HAP-1 (cell line): ENCODE results near the gene OR6B1.
"Not testable (repeated sequence)": the region's sequence is repeated elsewhere in the genome, so short reads cannot be mapped to it uniquely, and the experiment has no call there.

Source experiments
- DNase-seq, 2 experiments: peaks; one replicate each; pipeline ENCODE4 v3.0.0-alpha.2; 2016 to 2020; ENCODE audit warnings: low spot score in 2 of 2
- H3K27me3 ChIP-seq: fragments of 250-450 bp; sonication (Bioruptor Pico); 2 replicates; pipeline ENCODE4 v1.5.1; 2020; ENCODE audit warnings: low read depth, mild to moderate bottlenecking, moderate library complexity
- H3K36me3 ChIP-seq: fragments of 250-450 bp; sonication (Bioruptor Pico); replicated peaks from 2 replicates; pipeline ENCODE4 v1.5.1; 2020; ENCODE audit warnings: mild to moderate bottlenecking
- H3K4me1 ChIP-seq: fragments of 250-450 bp; sonication (Bioruptor Pico); 2 replicates; pipeline ENCODE4 v1.5.1; 2020; ENCODE audit warnings: mild to moderate bottlenecking
- H3K4me3 ChIP-seq: fragments of 250-450 bp; sonication (Bioruptor Pico); 2 replicates; pipeline ENCODE4 v1.5.1; 2020; ENCODE audit warnings: mild to moderate bottlenecking, moderate library complexity
- H3K9me3 ChIP-seq: fragments of 250-450 bp; sonication (Bioruptor Pico); 2 replicates; pipeline ENCODE4 v1.5.1; 2020; ENCODE audit warnings: mild to moderate bottlenecking, moderate library complexity
- in situ Hi-C: fragments of 300-500 bp; cut with MboI; formaldehyde crosslinking; loops from 3 replicates; pipeline ENCODE4 v1.14.3; 2020; ENCODE audit warnings: low sequenced_read_pairs, inconsistent platforms, mixed read lengths

Gene OR6B1

GRCh38 chr7:144035385-144035784 is 35.3 kb downstream of the OR6B1 start:
- Histone ChIP-seq H3K4me3 (no peak overlapping the region), H3K4me1 (no peaks in the 10 kb centered on the region; the same call in 1 of the 2 replicates), H3K27me3 (peaks cover 5% of the 10 kb centered on the region; the same call in 1 of the 2 replicates), H3K9me3 (no peaks in the 10 kb centered on the region), H3K36me3 (no peaks in the 10 kb centered on the region)
- in situ Hi-C loops, result no loop called here
- DNase-seq, result no peak

DNA sequence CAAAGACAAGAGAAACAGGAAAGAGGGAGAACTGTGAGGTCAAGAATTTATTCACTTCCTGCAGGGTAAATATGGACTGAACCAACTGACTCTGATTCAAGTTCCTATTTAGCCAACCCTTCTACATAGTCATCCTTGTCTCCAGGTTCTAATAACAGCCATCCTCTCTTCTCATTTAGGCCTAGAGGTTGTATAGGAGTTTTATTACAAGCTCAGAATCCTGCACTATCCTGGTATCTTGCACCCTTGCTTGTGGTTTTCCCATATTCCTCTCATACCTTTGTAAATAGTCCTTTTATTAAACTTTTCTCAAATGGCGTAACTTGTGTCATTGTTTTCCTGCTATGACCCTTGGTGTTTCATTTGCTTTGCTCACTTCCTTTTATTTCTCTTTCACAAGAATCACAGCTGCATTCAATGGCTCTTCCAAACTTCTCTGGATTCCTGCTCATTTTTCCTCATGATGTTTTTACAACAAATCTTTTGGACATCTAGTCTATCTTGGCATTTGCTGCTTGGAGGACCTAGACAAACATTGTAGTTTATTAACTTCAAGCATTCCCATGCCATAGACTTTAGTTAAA is 36.3 kb downstream of the OR6B1 start:
- Histone ChIP-seq H3K4me1 (no peaks in the 10 kb centered on the region; the same call in 1 of the 2 replicates), H3K27me3 (peaks cover 5% of the 10 kb centered on the region; the same call in 1 of the 2 replicates), H3K4me3 (no peak overlapping the region), H3K9me3 (no peaks in the 10 kb centered on the region), H3K36me3 (no peaks in the 10 kb centered on the region)
- DNase-seq, result no peak
- in situ Hi-C loops, result no loop called here

DNA sequence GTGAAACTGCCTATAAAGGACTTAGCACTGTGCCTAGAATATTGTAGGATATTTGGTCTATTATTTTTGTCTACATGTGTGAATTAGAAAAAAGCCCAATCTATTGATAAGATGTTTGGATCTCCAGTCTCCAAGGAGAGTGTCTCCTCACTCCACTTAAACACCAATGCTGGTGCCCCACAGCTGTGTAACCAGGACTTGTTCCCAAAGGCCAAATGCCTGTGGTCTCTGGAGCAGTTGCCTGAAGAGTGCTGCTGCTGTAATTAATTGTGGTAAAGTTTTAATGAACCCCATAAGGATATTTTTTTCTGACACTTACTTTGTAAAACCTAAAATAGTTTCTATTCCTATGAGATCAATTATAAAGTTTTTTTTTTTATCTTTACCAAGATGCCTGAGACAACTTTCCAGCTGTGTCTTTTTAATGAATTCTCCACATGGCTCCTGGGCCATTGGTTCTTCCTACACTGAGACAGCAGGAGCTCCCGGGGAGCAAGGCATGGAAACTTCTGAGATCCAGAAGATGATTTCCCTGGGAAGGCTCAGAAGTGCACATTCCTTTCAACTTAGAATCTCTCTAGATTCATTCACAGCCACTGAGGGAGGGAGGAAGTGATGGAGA is 37.4 kb downstream of the OR6B1 start:
- Histone ChIP-seq H3K36me3 (no peaks in the 10 kb centered on the region), H3K9me3 (no peaks in the 10 kb centered on the region), H3K27me3 (peaks cover 5% of the 10 kb centered on the region; the same call in 1 of the 2 replicates), H3K4me3 (no peak overlapping the region), H3K4me1 (no peaks in the 10 kb centered on the region; the same call in 1 of the 2 replicates)
- in situ Hi-C loops, result no loop called here
- DNase-seq, result no peak

- no peak for DNase-seq
- Histone ChIP-seq H3K4me1 (no peaks in the 10 kb centered on the region), H3K4me3 (no peak overlapping the region), H3K27me3 (no peaks in the 10 kb centered on the region), H3K9me3 (no peaks in the 10 kb centered on the region), H3K36me3 (no peaks in the 10 kb centered on the region)
- in situ Hi-C loops, result no loop called here
Measured at GRCh38 chr7:144038887-144039286, 38.8 kb downstream of the OR6B1 start.

DNA sequence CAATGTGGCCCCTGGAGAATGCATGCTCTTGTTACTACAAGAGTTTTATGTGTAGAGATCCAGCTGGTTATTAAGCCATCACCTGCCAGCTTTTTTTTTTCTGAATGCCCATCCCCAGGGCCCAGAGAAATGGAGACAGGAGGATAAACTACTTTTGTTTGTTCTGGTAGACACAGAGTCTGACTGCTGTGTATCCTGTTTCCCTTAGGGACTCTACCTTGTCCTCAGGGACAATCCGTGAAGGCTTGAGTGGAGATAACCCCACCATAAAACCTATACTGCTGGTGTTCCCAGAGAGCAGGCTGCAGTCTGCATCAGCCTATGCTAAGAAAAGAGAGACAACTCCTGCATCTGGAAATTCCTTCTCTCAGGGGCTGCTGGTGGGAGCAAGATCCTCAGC is 48.5 kb downstream of the OR6B1 start, which contains the start of gene OR2A5:
TSS of gene OR2A5 (plus strand) at position 301 of the 400 bp plus-strand sequence. CDS start 1,454 bp downstream, outside the sequence.
- DNase-seq, result no peak
- no peak within 1 kb of the TSS for H3K4me3 ChIP-seq
- in situ Hi-C loops, result no loop called here

DNA sequence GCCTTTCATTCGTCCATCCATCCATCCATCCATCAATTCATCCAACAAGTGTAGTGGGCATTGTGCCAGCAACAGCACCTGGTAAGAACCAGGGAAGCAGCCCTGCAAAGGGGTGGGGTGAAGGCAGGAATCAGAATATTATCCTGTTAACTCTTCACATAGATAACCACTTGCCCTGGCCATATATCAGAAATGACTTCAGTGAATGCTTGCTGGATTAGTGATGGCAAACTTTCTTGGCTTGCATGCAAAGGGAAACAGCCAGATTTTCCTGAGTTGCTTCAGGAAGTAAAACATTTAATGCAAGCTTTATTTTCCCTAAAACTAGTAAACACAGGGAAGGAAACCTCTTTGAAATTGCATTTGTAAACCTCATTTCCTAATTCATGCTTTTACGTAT is 49.4 kb downstream of the OR6B1 start:
- in situ Hi-C loops, result no loop called here
- Histone ChIP-seq H3K36me3 (no peaks in the 10 kb centered on the region), H3K4me3 (no peak overlapping the region), H3K9me3 (no peaks in the 10 kb centered on the region), H3K27me3 (peaks cover 6% of the 10 kb centered on the region; the same call in 1 of the 2 replicates), H3K4me1 (no peaks in the 10 kb centered on the region)
- DNase-seq, result no peak

More for the DNA sequence above, 48.5 kb downstream of the OR6B1 start, which contains the start of gene OR2A5:
- peaks cover 6% of the 10 kb centered on the region; the same call in 1 of the 2 replicates for H3K27me3 ChIP-seq
- H3K4me1 ChIP-seq, result no peaks in the 10 kb centered on the region
- H3K9me3 ChIP-seq, result no peaks in the 10 kb centered on the region
- H3K36me3 ChIP-seq, result no peaks in the 10 kb centered on the region

- DNase-seq, result no peak
- in situ Hi-C loops, result no loop called here
- Histone ChIP-seq H3K9me3 (no peaks in the 10 kb centered on the region), H3K4me1 (no peaks in the 10 kb centered on the region), H3K4me3 (no peak overlapping the region), H3K27me3 (peaks cover 6% of the 10 kb centered on the region; the same call in 1 of the 2 replicates), H3K36me3 (no peaks in the 10 kb centered on the region)
Measured at GRCh38 chr7:144050093-144050492, 50.0 kb downstream of the OR6B1 start.

GRCh38 chr7:144050884-144051283 is 50.8 kb downstream of the OR6B1 start:
- H3K4me3 ChIP-seq, H3K27me3 ChIP-seq, H3K4me1 ChIP-seq, DNase-seq, H3K36me3 ChIP-seq, H3K9me3 ChIP-seq, in situ Hi-C loops: not testable (repeated sequence)

- Histone ChIP-seq H3K27me3 (no peaks in the 10 kb centered on the region), H3K36me3 (no peaks in the 10 kb centered on the region), H3K9me3 (no peaks in the 10 kb centered on the region), H3K4me1 (no peaks in the 10 kb centered on the region), H3K4me3 (no peak overlapping the region)
- no peak for DNase-seq
- in situ Hi-C loops, result no loop called here
Measured at GRCh38 chr7:144057954-144058353, 57.8 kb downstream of the OR6B1 start.
